HG03097 (cell line): Measurements from ENCODE around the gene ERFL.
"Not testable (repeated sequence)": the region's sequence is repeated elsewhere in the genome, so short reads cannot be mapped to it uniquely, and the experiment has no call there.

Experiments used
- ATAC-seq: cut with Tn5 transposase; IDR thresholded peaks from one replicate; pipeline ENCODE4 v1.9.1; 2021; ENCODE audit not compliant: unreplicated experiment, low FRiP score

Gene ERFL

DNA sequence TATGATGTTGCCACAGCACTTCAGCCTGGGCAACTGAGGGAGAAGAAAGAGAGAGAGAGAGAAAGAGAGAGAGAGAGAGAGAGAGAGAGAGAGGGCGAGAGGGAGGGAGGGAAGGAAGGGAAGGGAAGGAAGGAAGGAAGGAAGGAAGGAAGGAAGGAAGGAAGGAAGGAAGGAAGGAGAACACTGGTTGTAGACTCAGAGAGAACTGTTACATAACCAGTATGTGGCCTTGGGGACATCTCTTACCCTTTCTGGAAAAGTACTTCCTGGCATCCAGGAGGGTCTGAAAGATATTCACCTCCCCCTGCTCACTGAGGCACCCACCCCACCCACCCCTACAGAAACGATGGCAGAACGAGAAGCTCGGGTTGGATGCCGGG lies 47.9 kb downstream of the ERFL start:
- ATAC-seq: no peak

DNA sequence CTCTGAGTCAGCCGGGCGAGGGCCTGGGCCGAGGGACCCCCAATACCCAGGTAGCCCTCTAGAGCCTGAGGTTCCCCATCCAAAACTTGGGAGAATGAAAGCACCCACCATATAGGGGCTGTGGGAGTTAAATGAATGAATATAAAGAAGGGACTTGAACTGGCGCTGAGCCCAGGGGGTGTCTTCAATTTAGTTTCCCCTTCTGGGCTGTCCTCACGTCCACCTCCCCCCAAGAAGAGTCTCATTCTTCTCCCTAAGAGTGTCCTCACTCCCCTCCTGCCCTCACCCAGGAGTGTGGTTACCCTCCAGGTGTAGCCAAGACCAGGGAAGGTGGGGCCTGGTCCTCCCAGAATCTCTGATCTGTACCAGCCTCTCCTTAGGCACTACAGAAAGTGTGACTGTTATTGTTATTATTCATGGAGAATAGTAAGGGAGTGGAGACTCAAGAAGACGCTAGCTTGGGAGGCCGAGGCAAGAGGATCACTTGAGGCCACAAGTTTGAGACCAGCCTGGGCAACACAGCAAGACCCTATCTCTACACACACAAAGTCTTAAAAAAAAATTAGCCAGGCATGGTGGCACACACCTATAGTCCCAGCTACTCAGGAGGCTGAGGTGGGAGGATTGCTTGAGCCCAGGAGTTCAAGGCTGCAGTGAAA lies 48.5 kb downstream of the ERFL start:
- ATAC-seq: no peak

DNA sequence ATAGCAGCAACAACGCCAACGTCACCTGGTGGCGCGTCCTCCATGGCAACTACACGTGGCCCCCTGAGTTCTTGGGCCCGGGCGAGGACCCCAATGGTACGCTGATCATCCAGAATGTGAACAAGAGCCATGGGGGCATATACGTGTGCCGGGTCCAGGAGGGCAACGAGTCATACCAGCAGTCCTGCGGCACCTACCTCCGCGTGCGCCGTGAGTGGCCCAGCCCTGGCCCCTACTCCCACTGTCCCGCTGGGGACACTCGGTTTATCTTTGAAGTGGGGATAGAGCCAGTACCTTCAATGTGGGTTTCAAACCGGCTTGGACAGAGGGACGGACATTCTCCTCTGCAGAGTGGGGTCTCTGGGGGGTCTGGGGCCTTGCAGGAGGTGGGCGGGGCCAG lies 49.2 kb downstream of the ERFL start:
- no peak for ATAC-seq

DNA sequence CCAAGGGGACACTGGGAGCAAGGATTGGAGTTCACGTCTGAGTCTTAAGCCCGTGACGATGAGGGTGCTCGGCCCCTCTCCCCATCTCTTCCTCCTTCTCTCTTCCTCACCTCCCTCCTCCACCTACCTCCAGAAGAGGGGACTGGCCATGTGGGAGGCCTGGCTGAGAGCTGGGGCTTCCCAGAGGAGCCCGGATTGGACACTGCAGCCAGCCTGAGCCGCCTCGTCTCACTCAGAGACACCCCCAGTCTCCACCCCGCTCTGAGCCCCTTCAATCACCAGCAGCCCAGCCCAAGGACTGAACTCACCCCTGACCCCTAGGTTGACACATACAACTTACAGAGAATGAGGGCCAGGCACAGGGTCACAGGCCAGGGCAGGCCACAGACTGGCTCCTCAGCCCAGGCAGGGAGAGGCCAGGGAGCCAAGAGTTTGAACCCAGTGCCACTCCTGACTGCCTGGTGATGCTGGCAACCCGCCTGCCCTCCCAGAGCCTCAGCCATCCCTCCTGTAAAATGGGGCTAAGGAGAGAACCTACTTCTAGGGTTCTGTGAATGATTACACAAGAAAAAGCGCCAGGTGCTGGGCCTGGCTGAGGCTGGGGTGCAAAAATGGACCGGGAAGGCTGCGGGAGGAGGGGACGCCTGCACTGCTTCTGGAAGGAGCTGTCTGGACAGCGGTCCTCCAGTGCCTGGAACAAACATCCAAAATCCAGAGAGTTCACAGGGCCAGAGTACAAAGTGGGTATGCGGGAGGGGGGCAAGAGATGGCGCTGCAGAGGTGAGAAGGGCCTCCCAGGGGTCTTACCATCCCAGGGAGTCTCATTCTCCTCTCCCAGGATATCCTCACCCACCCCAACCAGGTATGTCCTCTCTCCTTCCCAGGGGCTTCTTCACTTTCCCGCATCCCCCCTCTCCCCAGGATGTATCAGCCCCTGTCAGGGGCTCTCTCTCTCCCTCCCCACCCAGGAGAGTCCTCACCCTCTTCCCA lies 50.0 kb downstream of the ERFL start:
- no peak for ATAC-seq

DNA sequence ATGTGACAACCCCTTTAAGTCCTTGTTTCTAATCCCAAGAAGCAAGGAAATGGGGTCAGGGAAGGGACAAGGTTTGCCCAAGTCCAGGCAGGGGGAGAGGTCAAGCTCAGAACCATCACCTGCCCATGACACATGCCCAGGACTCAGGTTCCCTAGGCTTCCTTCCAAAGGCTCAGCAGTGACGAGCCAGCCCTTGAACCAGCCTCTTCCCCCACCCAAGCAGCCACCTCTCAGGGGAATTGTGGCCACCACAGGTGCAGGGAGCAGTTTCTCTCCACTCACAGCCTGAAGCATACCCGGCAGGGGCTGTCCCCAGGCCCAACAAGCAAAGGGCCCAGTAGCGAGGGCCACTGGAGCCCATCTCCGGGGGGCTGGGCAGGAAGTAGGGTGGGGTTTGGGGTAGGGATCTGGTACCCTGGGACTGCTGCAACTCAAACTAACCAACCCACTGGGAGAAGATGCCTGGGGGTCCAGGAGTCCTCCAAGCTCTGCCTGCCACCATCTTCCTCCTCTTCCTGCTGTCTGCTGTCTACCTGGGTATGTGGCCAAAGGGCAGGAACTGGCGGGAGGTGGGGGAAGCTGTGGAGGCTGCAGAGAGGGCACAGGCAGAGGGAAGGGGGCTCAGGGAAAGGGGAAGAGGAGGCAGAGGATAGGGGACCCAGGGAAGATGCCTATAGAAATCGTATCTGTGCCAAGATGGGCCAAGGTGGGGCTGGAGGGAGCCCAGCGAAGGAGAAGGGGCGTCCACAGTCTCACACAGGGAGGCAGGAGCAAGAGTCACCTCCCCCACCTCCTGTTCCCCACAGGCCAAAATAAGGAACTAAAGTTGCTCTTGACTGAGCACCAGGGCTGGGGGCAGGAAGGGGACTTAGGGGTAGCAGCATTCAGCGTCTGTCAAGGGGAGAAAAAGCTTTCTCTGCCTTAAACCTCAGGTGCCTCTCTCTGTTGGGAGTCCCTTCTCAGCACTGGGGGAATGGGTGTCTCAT lies 51.1 kb downstream of the ERFL start, which contains the start of gene CD79A:
Gene CD79A, plus strand, starts transcription at position 433 of the 986 bp plus-strand sequence. Its CDS starts 26 bp downstream, at position 459.
- ATAC-seq: peak; percentile 55

DNA sequence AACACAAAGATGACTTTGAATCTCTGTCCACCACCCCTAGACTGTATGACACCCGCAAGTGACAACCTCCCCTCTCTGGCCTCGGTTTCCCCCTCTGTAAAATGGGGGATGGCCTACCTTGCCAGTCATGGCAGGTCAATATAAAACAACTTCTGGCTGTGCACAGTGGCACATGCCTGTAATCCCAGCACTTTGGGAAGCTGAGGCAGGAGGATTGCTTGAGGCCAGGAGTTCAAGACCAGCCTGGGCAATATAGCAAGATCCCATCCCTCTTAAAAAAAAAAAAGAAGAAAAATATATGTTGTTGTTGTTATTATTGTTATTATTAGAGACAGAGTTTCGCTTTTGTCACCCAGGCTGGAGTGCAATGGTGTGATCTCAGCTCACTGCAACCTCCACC lies 52.3 kb downstream of the ERFL start:
- not testable (repeated sequence) for ATAC-seq

DNA sequence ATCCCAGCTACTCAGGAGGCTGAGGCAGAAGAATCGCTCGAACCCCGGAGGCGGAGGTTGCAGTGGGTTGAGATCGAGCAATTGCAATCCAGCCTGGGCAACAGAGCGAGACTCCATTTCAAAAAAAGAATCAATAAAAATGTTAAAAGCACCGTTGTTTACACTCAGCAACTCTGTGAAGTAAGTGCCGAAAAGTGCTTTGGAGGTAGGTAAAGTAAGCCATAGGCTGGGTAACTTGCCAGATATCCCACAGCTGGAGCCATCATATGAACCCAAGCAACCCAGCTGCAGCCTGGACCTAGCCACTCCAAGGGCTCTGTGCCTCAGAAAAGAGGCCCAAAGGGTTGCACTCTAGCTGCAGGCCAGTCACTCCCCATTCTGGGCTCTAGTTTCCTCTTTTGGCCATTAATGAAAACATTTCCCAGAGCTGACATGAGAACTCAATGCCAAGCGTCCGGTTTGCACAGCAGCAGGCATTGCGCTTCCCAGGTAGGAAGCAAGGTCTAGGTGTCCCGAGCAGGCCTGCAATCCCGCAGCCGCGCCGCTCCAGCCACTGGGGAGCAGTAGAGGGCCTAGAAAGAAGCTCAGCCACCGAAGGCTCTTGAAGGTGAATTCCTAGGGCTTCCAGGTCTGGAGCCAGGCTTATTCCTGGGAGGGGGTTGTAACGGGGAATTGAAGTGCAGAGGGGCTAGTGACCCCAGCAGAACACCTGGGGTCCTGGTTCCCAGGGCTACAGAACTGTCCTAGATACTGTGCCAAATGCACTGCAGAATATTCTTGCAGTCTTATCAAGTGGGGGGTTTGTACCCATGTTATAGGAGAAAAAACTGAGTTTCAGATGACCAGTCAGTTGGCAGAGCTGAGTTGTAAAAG lies 55.2 kb downstream of the ERFL start:
- ATAC-seq: no peak

DNA sequence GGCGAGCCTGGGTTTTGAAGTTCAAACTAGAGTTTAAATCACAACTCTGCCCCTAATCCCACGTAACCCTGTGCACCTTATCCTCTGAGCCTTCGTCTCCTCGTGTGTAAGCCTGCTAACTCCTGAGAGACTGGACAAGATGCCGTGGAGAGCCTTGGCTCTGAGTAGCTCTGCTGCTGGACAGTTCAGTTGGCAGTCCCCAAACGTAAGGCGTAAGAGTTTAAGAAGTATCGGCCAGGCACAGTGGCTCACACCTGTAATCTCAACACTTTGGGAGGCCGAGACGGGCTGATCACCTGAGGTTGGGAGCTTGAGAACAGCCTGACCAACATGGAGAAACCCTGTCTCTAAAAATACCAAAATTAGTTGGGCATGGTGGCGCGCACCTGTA lies 55.9 kb downstream of the ERFL start:
- ATAC-seq: no peak

DNA sequence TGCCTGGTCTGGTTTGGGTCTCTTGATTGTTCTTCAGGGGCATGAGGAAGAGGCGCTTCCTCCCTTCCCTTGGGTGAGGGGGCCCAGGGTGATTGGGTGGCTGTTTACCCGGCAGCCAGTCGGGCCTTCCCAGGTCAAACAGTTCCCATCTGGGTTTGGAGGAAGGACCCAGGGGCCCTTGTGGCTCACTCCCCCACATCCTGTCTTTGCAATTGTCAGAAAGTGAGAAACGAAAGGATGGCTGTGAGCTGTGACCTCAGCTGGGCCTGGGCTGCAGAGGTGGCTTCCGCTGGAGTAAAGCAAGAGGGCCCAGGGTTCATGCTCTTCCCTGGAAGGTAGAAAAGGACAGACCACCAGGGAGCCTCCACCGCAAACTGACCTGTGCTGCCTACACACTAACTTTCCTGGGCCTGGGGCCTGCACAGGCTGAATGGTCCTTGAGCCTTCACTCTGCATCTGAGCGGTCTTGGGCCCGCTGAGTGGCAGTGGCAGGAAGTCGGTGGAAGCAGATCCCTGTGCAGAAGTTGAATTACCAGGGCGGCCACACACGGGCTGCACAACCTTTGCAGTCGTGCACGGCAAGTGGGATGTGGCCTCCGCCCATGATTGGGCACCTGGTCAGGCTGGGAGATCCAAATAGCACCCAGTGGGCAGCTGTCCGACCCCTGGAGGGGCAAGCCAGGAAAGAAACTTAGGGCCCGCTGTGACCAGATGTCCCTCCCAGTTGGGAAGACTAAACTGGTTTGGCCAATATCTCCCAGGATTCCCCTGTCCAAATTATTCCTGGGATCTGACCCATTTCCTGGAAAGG lies 56.5 kb downstream of the ERFL start:
- ATAC-seq: peak; percentile 35

DNA sequence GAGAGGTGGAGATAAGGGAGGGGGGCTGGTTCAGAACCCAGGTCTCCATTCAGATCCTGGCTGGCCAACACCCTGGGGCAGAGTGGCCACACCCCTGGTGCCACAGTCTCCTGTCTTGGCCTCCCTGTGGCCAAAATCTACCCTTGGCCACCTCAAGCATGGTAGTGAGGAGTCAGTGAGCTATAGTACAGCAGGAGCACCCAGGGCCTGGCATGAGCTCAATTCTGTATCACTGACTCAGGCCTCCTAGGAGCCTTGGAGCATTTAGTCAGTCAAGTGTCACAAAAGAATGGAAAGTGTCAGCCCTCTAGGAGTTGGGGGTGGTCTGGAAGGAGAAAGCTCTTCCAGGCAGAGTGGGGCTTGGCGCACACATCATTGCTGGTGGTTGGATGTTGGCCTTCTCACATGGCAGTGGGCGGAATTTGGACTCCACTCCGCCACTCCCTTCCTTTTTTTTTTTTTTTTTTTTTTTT lies 57.8 kb downstream of the ERFL start:
- ATAC-seq: no peak

DNA sequence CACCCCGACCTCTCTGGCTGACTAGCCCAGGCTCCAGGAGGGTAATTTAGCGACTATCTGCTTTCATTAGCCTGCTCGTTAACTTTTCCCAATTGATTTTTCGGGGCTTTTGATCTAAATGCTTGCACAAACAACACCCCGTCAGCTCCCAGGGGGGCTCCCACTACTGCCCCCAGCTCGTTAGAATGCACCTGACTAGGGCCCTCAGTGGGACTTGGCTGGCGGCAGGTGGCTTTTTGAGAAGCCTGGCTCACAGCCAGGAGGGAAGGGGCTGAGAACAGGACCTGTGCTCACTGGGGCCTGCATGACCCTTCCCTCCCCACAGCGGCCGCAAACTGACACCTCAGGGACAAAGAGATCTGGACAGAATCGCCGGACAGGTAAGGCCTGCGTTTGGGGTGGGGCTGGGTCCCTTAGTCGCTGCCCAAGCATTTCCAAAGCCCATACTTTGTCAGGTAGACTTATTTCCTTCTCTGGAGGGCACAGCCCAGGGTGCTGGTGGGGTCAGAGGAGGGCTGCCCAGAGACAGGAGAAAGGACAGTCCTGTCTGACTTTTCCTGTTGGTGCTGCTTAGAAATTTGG lies 58.8 kb downstream of the ERFL start:
- no peak for ATAC-seq

DNA sequence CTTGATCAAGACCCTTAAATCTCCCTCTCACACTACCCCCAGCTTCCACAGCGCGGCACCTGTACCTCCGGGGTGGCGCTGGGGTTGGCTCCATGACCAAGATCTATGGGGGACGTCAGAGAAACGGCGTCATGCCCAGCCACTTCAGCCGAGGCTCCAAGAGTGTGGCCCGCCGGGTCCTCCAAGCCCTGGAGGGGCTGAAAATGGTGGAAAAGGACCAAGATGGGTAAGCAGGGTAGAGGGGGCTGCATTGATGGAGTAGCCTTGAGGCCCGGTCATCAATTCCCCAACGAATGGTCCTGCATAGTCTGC lies 59.3 kb downstream of the ERFL start:
- ATAC-seq: no peak

DNA sequence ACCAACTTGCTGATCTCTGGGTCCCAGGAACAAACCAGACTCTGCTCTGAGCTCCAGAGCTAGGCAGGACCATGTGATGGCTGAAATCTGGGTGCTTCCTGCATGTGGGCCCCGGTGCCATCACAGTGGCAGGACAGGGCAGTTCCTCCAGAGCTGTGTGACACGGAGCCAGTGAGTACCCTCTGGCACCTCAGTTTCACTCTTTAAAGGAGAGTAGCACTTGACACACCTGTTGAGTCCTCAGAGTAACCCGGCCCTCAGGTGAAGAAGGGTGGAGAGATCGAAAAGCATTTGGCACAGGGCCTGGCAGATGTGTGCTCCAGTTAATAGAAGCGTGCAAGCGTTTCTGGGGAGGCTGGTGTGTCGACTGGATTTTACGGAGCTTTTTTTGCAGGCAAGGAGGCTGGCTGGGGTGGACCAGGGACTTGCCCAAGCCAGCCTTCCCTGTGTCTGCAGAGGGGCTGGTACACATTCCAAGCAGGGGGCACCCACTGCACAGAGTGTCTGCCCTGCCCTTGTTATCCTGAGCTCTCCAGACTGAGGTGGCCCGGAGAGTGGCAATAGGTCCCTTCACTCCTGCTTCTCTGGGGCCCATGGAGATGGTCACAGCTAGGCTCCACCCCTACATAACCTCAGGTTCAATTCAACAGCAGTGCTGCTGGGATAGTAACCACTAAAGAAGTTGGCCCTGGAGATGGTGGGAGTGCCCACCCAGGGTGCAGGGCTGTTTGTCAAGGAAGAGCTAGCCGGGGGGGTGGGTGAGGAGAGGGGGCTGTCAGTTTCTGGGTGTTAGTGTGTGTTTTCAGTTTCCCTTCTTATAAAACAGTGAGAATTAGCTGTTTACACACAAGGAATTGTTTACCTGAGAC lies 59.9 kb downstream of the ERFL start:
- no peak for ATAC-seq

DNA sequence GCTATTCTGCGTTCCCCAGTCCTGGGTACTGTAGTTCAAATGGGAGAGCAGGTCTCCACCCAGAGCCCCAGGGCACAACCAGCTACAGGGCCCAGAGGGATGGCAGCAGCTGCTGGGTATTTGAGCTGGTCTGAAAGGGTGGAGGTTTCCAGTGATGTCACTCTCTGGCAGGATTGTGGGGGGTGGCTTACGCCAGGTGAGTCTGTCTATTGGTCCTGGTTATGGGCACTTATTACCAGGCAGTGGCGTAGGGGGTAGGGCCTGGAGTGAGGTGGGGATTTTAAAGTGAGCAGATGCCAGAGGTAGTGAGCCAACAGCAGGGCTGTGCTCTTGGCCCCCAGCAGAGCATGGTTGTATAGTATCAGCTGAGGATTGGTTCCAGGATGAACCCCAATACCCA lies 62.0 kb downstream of the ERFL start:
- ATAC-seq: no peak

DNA sequence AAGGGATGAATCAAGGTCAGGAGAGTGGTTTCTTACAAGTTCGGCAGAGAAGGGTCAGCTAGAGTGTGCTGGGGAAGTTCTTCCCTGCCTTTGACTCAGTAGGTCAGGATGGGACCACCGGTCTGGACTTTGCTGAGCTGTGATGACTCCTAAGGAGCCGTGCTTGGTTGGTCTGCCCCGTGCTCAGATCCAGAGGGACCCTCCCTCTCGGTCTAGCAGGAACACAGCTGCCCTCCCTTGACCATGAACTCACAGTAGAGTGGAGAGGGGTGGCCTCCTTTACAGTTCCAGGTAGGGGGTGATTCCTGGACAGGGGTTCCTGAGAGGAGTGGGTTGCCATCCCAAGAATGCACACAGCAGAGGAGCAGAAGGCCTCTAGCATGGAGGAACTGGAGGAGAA lies 63.9 kb downstream of the ERFL start:
- no peak for ATAC-seq

DNA sequence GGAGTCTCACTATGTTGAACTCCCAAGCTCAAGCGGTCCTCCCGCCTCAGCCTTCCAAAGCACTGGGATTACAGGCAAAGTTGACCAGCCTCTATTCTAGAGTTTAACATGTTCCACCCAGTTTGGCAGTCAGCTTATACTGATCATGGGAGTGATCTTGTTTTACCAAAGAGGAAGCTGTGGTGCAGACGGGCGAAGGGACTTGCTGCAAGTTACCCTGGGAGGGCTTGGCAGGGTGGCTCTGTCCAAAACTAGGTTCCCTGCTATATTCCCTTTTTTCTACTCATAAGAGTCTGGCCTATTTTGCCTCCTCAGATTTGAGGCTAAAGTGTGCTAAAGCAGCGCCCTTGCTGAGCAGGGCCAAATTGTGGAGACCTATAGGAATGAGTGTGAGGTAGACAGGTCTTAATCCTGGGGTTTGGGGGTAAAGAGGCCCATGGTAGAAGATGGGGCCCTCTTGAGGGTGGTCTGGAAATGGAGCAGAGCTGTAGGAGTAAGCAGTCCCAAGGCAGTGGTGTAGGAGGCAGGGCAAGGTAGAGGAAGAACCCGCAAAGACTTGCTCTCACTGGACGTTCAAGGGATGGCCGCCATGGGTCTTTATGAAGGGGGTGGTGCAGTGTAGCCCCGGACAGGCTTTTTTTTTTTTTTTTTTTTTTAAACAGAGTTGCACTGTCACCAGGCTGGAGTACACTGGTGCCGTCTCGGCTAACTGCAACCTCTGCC lies 64.9 kb downstream of the ERFL start:
- ATAC-seq: no peak

DNA sequence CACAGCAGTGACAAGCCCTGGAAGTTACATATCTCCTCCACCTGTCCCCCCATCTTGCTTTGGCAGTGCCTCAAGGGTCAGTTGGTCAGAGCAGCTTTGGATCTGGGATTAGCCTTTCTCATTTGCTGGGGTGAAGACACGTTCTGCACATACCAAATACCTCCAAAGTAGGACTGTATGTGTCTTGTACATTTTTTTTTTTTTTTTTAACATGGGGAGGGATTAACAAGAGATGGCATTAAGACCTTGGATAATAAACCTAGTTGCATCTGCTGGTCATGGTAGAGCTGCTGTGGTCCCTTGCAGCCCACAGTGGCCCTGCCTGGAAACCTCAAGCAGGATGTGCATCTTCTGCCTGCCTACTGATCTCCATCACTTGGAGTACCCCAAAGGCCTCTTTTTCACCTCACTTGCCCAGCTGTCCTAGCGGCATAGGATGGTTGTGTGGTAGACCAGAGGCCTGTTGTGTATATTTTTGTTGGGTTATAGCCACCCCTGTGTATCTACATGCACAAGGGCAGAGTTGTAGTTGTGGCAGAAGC lies 65.7 kb downstream of the ERFL start:
- no peak for ATAC-seq
